Glutamatergic neuron (in vitro differentiated cells): ENCODE results near the gene NID1. TPM values are rescaled to one million over a fixed set of nuclear protein-coding genes. Genes with fewer than 3 reads are reported as not detected.
"Not testable (repeated sequence)": the region's sequence is repeated elsewhere in the genome, so short reads cannot be mapped to it uniquely, and the experiment has no call there.

ENCODE experiments used
- DNase-seq: peaks from one replicate; pipeline ENCODE4 v3.0.0; 2022
- H3K27ac Mint-ChIP-seq: one replicate; pipeline ENCODE4 v1.8.0; 2020; ENCODE audit warnings: mild to moderate bottlenecking, mixed read lengths, inconsistent platforms; ENCODE audit not compliant: unreplicated experiment
- H3K27me3 Mint-ChIP-seq: one replicate; pipeline ENCODE4 v1.8.0; 2020; ENCODE audit warnings: mild to moderate bottlenecking, moderate library complexity, mixed read lengths, inconsistent platforms; ENCODE audit not compliant: unreplicated experiment
- H3K36me3 Mint-ChIP-seq: one replicate; pipeline ENCODE4 v1.8.0; 2020; ENCODE audit warnings: mild to moderate bottlenecking, mixed read lengths, inconsistent platforms; ENCODE audit not compliant: unreplicated experiment
- H3K4me1 Mint-ChIP-seq: one replicate; pipeline ENCODE4 v1.8.0; 2020; ENCODE audit warnings: mild to moderate bottlenecking, low read depth, mixed read lengths, inconsistent platforms; ENCODE audit not compliant: unreplicated experiment
- H3K4me3 Mint-ChIP-seq: one replicate; pipeline ENCODE4 v1.8.0; 2020; ENCODE audit warnings: mild to moderate bottlenecking, mixed read lengths, inconsistent platforms; ENCODE audit not compliant: unreplicated experiment
- H3K9me3 Mint-ChIP-seq: one replicate; pipeline ENCODE4 v1.8.0; 2020; ENCODE audit warnings: mild to moderate bottlenecking, moderate library complexity, mixed read lengths, inconsistent platforms; ENCODE audit not compliant: unreplicated experiment
- total RNA-seq: library from RNA; stranded (reverse); fragmentation: NEBNext Ultra II Directional; extraction: Animal tissue kit (Norgen Biotek cat#: 25700); gene quantifications from one replicate; pipeline ENCODE4 v1.2.1, GENCODE V29; 2021; ENCODE audit not compliant: unreplicated experiment
- TF ChIP-seq, protein P1 (sequence below): fragments of 200-600 bp; sonication (generic); IDR thresholded peaks from one replicate; pipeline ENCODE4 v1.5.0; 2021; ENCODE audit not compliant: partially characterized antibody, unreplicated experiment

Gene NID1
- total RNA-seq, 1 donor from 2014 or later = 1.4 TPM

DNA sequence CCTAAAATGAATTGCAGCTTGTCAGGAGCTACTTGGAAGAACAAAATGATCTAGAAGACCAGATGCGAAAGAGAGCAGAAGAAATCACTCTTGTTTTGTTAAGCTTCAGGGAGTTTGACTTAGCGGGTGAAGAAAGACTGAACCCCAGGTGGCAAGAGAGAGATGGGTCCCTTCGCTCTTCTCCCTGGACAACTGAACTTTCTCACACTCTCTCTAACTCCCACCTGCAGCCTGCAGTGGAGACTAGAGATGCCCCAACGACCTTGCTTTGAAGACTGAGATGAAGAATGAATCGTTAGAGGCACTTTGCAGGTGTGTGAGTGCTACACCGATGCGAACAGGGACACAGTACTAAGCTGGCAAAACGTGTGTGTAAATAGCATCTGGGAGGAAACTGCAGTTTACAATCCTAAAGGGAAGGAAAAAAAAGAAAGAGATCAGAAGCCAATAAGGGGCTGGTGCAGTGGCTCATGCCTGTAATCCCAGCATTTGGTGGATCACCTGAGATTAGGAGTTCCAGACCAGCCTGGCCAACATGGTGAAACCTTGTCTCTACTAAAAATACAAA lies 133.6 kb downstream of the NID1 start:
- no peak overlapping the region for H3K27ac Mint-ChIP-seq
- peaks cover 6% of the 10 kb centered on the region for H3K4me1 Mint-ChIP-seq
- no peaks in the 10 kb centered on the region for H3K36me3 Mint-ChIP-seq
- TF ChIP-seq, protein P1, sequence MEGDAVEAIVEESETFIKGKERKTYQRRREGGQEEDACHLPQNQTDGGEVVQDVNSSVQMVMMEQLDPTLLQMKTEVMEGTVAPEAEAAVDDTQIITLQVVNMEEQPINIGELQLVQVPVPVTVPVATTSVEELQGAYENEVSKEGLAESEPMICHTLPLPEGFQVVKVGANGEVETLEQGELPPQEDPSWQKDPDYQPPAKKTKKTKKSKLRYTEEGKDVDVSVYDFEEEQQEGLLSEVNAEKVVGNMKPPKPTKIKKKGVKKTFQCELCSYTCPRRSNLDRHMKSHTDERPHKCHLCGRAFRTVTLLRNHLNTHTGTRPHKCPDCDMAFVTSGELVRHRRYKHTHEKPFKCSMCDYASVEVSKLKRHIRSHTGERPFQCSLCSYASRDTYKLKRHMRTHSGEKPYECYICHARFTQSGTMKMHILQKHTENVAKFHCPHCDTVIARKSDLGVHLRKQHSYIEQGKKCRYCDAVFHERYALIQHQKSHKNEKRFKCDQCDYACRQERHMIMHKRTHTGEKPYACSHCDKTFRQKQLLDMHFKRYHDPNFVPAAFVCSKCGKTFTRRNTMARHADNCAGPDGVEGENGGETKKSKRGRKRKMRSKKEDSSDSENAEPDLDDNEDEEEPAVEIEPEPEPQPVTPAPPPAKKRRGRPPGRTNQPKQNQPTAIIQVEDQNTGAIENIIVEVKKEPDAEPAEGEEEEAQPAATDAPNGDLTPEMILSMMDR = no peak
- H3K9me3 Mint-ChIP-seq = no peaks in the 10 kb centered on the region
- H3K27me3 Mint-ChIP-seq = peaks cover 1% of the 10 kb centered on the region
- no peak for DNase-seq
- H3K4me3 Mint-ChIP-seq = no peak overlapping the region

DNA sequence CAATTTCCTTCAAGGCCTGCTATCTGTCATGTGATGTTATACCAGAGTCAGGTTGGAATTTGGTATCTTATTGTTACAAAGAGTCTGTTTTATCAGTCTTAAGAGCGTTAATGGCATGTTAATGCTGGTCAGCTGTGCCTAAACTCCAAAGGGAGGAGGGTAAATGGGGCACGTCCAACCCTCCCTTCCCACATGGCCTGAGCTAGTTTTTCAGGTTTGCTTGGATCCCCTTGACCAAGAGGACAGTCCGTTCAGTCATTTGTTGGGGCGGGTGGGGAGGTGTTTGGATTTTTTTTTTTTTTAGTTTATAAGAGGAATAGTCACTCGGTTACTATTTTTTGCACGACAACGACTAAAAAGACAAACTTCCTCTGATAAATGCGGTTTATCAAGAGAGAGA lies 134.3 kb downstream of the NID1 start:
- H3K36me3 Mint-ChIP-seq = no peaks in the 10 kb centered on the region
- no peak overlapping the region for H3K27ac Mint-ChIP-seq
- peaks cover 4% of the 10 kb centered on the region for H3K4me1 Mint-ChIP-seq
- H3K9me3 Mint-ChIP-seq = no peaks in the 10 kb centered on the region
- no peak overlapping the region for H3K4me3 Mint-ChIP-seq
- DNase-seq = no peak
- H3K27me3 Mint-ChIP-seq = peaks cover 1% of the 10 kb centered on the region
- TF ChIP-seq, protein P1 = no peak

DNA sequence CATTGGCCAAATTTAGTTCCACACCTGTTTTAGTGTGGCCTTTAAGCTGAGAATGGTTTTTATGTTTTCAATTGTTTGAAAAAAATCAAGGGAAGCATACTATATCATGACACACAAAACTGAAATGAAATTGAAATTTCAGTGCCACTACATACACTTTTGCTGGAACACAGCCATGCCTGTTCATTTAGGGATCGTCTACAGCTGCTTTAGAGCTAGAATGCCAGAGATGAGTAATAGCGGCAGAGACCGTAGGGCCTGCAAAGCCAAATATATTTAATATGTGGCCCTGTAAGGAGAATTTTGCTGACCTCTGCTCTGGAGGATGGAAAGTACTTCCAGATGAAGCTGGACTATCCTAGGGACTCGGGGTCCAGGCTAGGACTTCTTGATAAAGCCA lies 135.7 kb downstream of the NID1 start:
- Mint-ChIP-seq H3K9me3 (no peaks in the 10 kb centered on the region), H3K4me1 (peaks cover 4% of the 10 kb centered on the region), H3K27ac (no peak overlapping the region), H3K4me3 (no peak overlapping the region), H3K27me3 (peaks cover 1% of the 10 kb centered on the region), H3K36me3 (no peaks in the 10 kb centered on the region)
- no peak for DNase-seq
- TF ChIP-seq, protein P1 = no peak

GRCh38 chr1:235928197-235928596 lies 136.7 kb downstream of the NID1 start:
- no peaks in the 10 kb centered on the region for H3K9me3 Mint-ChIP-seq
- no peak overlapping the region for H3K27ac Mint-ChIP-seq
- H3K27me3 Mint-ChIP-seq = peaks cover 1% of the 10 kb centered on the region

GRCh38 chr1:235927551-235927950 lies 137.3 kb downstream of the NID1 start:
- not testable (repeated sequence) for H3K4me3 Mint-ChIP-seq, H3K27ac Mint-ChIP-seq, H3K36me3 Mint-ChIP-seq, H3K27me3 Mint-ChIP-seq, DNase-seq, H3K9me3 Mint-ChIP-seq
- peaks cover 16% of the 10 kb centered on the region for H3K4me1 Mint-ChIP-seq

More at GRCh38 chr1:235928197-235928596, 136.7 kb downstream of the NID1 start:
- TF ChIP-seq, protein P1 = no peak
- no peak for DNase-seq
- peaks cover 10% of the 10 kb centered on the region for H3K4me1 Mint-ChIP-seq
- H3K36me3 Mint-ChIP-seq = no peaks in the 10 kb centered on the region
- no peak overlapping the region for H3K4me3 Mint-ChIP-seq

Other genes starting within 250 kb of the NID1 start
- gene LYST, start 198.2 kb downstream of the NID1 start, total RNA-seq = 33.6 TPM
- 22.5 TPM for gene GPR137B, start 77.4 kb upstream of the NID1 start, total RNA-seq
- 3.0 TPM for gene ERO1B, start 216.9 kb upstream of the NID1 start, total RNA-seq